ENCODE data around the gene NUP214.

The NUP214 gene

GRCh38 chr9:131276891-131277286 is 151.5 kb downstream of the NUP214 start:
- DNase-seq (ENCODE audit: low read depth): peak; percentile 40
- peak overlapping the region; percentile 68 for H3K4me3 ChIP-seq (ENCODE audit: low read depth, low read length)
- no peak for TF ChIP-seq CTCF (IDR thresholded peaks at IDR 0.05; ENCODE audit: insufficient read depth, low read depth, low read length, missing control alignments)

GRCh38 chr9:131277287-131277909 is 152.0 kb downstream of the NUP214 start:
- H3K4me3 ChIP-seq (ENCODE audit: low read depth, low read length): peak overlapping the region; percentile 68
- no peak for DNase-seq (ENCODE audit: low read depth)
- TF ChIP-seq CTCF (IDR thresholded peaks at IDR 0.05; ENCODE audit: insufficient read depth, low read depth, low read length, missing control alignments): no peak

DNA sequence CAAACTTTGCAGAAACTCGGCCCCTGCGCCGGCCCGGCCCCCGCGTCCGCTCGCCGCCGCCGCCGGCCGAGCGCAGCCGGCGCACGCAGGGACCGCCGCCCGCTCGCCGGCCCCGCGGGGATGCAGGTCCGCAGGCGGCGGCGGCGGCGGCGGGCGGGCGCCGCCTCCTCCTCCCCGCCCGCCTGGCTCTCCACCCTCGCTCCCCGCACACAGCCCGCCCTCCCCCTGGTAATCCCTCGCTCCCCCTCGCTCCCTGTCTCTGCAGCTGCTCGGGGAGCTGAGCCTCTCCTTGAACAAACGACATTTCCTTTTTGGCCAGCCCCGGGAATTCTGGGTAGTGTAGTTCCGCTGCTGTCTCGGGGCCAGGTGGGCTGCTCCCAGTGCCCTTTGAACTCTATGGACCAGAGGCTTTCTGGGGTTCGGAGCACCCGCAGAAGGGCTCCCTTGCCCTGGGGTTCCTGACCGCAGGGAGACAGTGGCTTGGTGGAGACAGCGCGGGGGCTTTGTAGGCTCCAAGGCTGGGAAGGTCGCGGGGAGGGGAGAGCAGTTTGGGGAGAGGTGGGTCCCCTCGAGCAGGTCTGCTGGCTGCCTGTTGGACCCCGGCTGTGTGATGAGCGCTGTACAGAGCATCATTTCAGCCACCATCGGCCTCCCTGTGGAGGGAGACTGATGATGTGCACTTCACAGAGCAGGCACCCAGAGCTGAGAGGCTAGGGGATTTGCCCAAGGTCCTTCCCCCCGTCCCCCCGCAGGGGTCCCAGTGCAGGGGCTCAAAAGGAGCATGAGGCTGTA is 152.7 kb downstream of the NUP214 start:
- TF ChIP-seq CTCF (IDR thresholded peaks at IDR 0.05; ENCODE audit: insufficient read depth, low read depth, low read length, missing control alignments): no peak
- peak; percentile 83 for DNase-seq (ENCODE audit: low read depth)
- H3K4me3 ChIP-seq (ENCODE audit: low read depth, low read length): peak overlapping the region; percentile 68

DNA sequence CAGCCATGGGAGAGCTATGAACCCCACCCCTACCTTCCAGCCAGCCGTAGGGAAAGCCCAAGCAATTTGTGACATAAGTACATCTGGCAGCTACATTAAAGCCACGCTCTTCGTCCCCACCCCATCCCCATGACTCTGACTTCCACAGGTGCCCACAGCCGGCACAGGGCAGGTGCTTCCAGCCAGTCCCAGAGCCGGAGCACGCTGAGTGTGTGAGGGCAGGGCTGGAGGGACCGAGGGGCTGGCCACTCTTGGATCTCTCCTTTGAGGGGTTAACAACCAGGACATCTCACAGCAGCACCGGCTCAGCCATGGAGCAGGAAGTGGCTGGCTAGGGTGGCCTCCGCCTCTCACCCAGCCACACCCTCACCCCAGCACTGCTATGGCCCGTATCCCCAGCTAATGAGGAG is 153.3 kb downstream of the NUP214 start:
- no peak for DNase-seq (ENCODE audit: low read depth)
- TF ChIP-seq CTCF (IDR thresholded peaks at IDR 0.05; ENCODE audit: insufficient read depth, low read depth, low read length, missing control alignments): no peak
- H3K4me3 ChIP-seq (ENCODE audit: low read depth, low read length): no peak overlapping the region

- DNase-seq (ENCODE audit: low read depth): no peak
- H3K4me3 ChIP-seq (ENCODE audit: low read depth, low read length): no peak overlapping the region
- no peak for TF ChIP-seq CTCF (IDR thresholded peaks at IDR 0.05; ENCODE audit: insufficient read depth, low read depth, low read length, missing control alignments)
These were observed 153.9 kb downstream of the NUP214 start for GRCh38 chr9:131279196-131279862.

DNA sequence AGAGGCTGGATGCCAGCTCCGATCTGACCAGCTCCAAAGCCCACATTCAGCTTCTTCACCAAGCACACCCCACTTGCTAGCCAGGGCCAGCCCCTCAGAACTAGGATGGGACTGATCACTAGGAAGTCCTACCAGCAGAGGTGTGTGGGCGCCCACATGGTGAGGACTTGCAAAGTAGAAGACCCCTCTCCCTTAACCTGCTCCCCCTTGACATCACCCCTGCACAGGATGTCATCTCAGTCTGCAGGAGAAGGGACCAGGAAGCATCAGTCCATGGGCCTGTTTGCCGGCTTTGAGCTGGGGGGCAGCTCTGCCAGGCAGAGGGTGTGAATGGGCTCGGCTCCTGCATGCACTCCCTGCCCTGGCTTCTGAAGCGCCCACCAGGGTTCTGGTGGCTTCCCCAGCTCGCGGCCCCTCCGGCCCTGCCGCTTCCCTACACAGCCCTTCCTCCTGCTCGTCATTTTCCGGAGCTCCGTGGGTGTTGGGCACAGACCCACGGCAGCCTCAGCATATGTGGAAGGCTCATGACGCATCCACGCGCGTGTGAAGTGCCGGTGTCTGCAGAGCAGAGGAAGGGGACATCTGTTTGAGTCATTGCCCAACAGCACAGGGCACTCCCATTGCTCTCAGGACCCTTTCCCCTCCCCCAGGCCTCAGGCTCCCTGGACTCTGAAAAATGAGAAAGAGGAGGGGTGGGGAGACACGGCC is 154.6 kb downstream of the NUP214 start:
- no peak for TF ChIP-seq CTCF (IDR thresholded peaks at IDR 0.05; ENCODE audit: insufficient read depth, low read depth, low read length, missing control alignments)
- H3K4me3 ChIP-seq (ENCODE audit: low read depth, low read length): no peak overlapping the region
- no peak for DNase-seq (ENCODE audit: low read depth)

Measured in GM12865 (cell line).